Measurements from ENCODE around the gene ADAM19. TPM values are rescaled to one million over a fixed set of nuclear protein-coding genes. Genes with fewer than 3 reads are reported as not detected.

Gene ADAM19
- total and polyA plus RNA-seq, 2 experiments from 2014 or later = 6.0 to 8.6 TPM

GRCh38 chr5:157477814-157478494 is 97.6 kb downstream of the ADAM19 start:
- peak overlapping the region; percentile 47 for H3K27ac ChIP-seq
- no peaks in the 10 kb centered on the region for H3K27me3 ChIP-seq
- peak overlapping the region; percentile 29 for H3K4me2 ChIP-seq
- no peaks in the 10 kb centered on the region for H3K79me2 ChIP-seq
- H3K9me2 ChIP-seq (replicated peaks; ENCODE audit: insufficient read depth) = no peaks in the 10 kb centered on the region
- no peaks in the 10 kb centered on the region for H3K36me3 ChIP-seq (replicated peaks; ENCODE audit: insufficient read depth, low read depth)
- H3K4me3 ChIP-seq = no peak overlapping the region
- H2AFZ ChIP-seq = no peak overlapping the region
- peaks cover 18% of the 10 kb centered on the region for H3K4me1 ChIP-seq (ENCODE audit: insufficient read depth)
- H4K20me1 ChIP-seq (ENCODE audit: insufficient read depth, poor library complexity, severe bottlenecking) = no peaks in the 10 kb centered on the region
- H3K9me3 ChIP-seq (ENCODE audit: low read depth) = no peaks in the 10 kb centered on the region
- peak; percentile 44 for DNase-seq (ENCODE audit: low spot score)
- TF ChIP-seq EZH2 (IDR thresholded peaks at IDR 0.05; ENCODE audit: borderline replicate concordance) (no peak), CTCF (IDR thresholded peaks at IDR 0.05; ENCODE audit: poor library complexity) (no peak), EZH2phosphoT487 (IDR thresholded peaks at IDR 0.05; ENCODE audit: low read depth, severe bottlenecking, unreplicated experiment) (no peak)
- WGBS (ENCODE audit: low lambda C conversion rate, missing lambda C conversion rate) = 44% methylated on average over 5 of the region's 5 CpGs

GRCh38 chr5:157476702-157477408 is 98.7 kb downstream of the ADAM19 start:
- no peaks in the 10 kb centered on the region for H3K27me3 ChIP-seq
- H3K36me3 ChIP-seq (replicated peaks; ENCODE audit: insufficient read depth, low read depth) = no peaks in the 10 kb centered on the region
- no peak overlapping the region for H3K4me2 ChIP-seq
- peak overlapping the region; percentile 24 for H3K27ac ChIP-seq
- peak; percentile 85 for TF ChIP-seq CTCF (IDR thresholded peaks at IDR 0.05; ENCODE audit: poor library complexity)
- no peak for TF ChIP-seq EZH2 (IDR thresholded peaks at IDR 0.05; ENCODE audit: borderline replicate concordance)
- TF ChIP-seq EZH2phosphoT487 (IDR thresholded peaks at IDR 0.05; ENCODE audit: low read depth, severe bottlenecking, unreplicated experiment) = no peak
- H4K20me1 ChIP-seq (ENCODE audit: insufficient read depth, poor library complexity, severe bottlenecking) = no peaks in the 10 kb centered on the region
- H3K79me2 ChIP-seq = no peaks in the 10 kb centered on the region
- WGBS (ENCODE audit: low lambda C conversion rate, missing lambda C conversion rate) = 67% methylated on average over 7 of the region's 7 CpGs
- no peak overlapping the region for H3K4me3 ChIP-seq
- peaks cover 18% of the 10 kb centered on the region for H3K4me1 ChIP-seq (ENCODE audit: insufficient read depth)
- DNase-seq (ENCODE audit: low spot score) = peak; percentile 88
- H2AFZ ChIP-seq = no peak overlapping the region
- H3K9me2 ChIP-seq (replicated peaks; ENCODE audit: insufficient read depth) = no peaks in the 10 kb centered on the region
- no peaks in the 10 kb centered on the region for H3K9me3 ChIP-seq (ENCODE audit: low read depth)

- no peaks in the 10 kb centered on the region for H3K27me3 ChIP-seq
- H3K36me3 ChIP-seq (replicated peaks; ENCODE audit: insufficient read depth, low read depth) = no peaks in the 10 kb centered on the region
- 96% methylated on average over 3 of the region's 3 CpGs for WGBS (ENCODE audit: low lambda C conversion rate, missing lambda C conversion rate)
- H3K4me3 ChIP-seq = no peak overlapping the region
- no peaks in the 10 kb centered on the region for H3K79me2 ChIP-seq
- peaks cover 18% of the 10 kb centered on the region for H3K4me1 ChIP-seq (ENCODE audit: insufficient read depth)
- H3K9me3 ChIP-seq (ENCODE audit: low read depth) = no peaks in the 10 kb centered on the region
- no peaks in the 10 kb centered on the region for H4K20me1 ChIP-seq (ENCODE audit: insufficient read depth, poor library complexity, severe bottlenecking)
- H2AFZ ChIP-seq = no peak overlapping the region
- TF ChIP-seq EZH2phosphoT487 (IDR thresholded peaks at IDR 0.05; ENCODE audit: low read depth, severe bottlenecking, unreplicated experiment) = no peak
- TF ChIP-seq CTCF (IDR thresholded peaks at IDR 0.05; ENCODE audit: poor library complexity) = no peak
- no peak for TF ChIP-seq EZH2 (IDR thresholded peaks at IDR 0.05; ENCODE audit: borderline replicate concordance)
- H3K9me2 ChIP-seq (replicated peaks; ENCODE audit: insufficient read depth) = no peaks in the 10 kb centered on the region
- no peak for DNase-seq (ENCODE audit: low spot score)
- no peak overlapping the region for H3K27ac ChIP-seq
- no peak overlapping the region for H3K4me2 ChIP-seq
These were observed 100.1 kb downstream of the ADAM19 start for GRCh38 chr5:157475432-157475831.
